ENCODE results near the gene IVD.
A peak's percentile ranks its signal among the peaks of the same experiment; 100 is the strongest.
"Not testable (repeated sequence)": the region's sequence is repeated elsewhere in the genome, so short reads cannot be mapped to it uniquely, and the experiment has no call there.

Gene IVD

GRCh38 chr15:40440743-40441564 lies 35.4 kb downstream of the IVD start, which contains the start of gene BAHD1:
BAHD1 (plus strand) TSS chr15:40440953; CDS start chr15:40458465, 17,512 bp downstream.
- DNase-seq: peak; percentile 97

GRCh38 chr15:40441565-40442531 lies 36.3 kb downstream of the IVD start:
- peak; percentile 27 for DNase-seq

GRCh38 chr15:40443255-40443654 lies 37.7 kb downstream of the IVD start:
- no peak for DNase-seq

GRCh38 chr15:40443846-40444245 lies 38.3 kb downstream of the IVD start:
- DNase-seq: no peak

- no peak for DNase-seq
Measured at GRCh38 chr15:40444736-40445135, 39.1 kb downstream of the IVD start.

- DNase-seq: no peak
Measured at GRCh38 chr15:40445421-40445922, 39.9 kb downstream of the IVD start.

- no peak for DNase-seq
Measured at GRCh38 chr15:40446144-40446543, 40.5 kb downstream of the IVD start.

- DNase-seq: no peak
Measured at GRCh38 chr15:40448354-40448753, 42.8 kb downstream of the IVD start.

GRCh38 chr15:40449275-40449674 lies 43.7 kb downstream of the IVD start:
- DNase-seq: no peak

GRCh38 chr15:40450047-40450446 lies 44.5 kb downstream of the IVD start:
- DNase-seq: no peak

GRCh38 chr15:40451527-40452158 lies 46.0 kb downstream of the IVD start:
- no peak for DNase-seq

- no peak for DNase-seq
Measured at GRCh38 chr15:40452296-40453090, 46.9 kb downstream of the IVD start.

- DNase-seq: not testable (repeated sequence)
Measured at GRCh38 chr15:40453941-40454340, 48.3 kb downstream of the IVD start.

- DNase-seq: no peak
Measured at GRCh38 chr15:40454904-40455391, 49.4 kb downstream of the IVD start.

- DNase-seq: no peak
Measured at GRCh38 chr15:40456299-40456712, 50.7 kb downstream of the IVD start.

GRCh38 chr15:40456738-40457137 lies 51.1 kb downstream of the IVD start:
- DNase-seq: no peak

- no peak for DNase-seq
Measured at GRCh38 chr15:40458495-40459371, 53.1 kb downstream of the IVD start.

GRCh38 chr15:40459391-40460015 lies 53.9 kb downstream of the IVD start:
- DNase-seq: no peak

- DNase-seq: no peak
Measured at GRCh38 chr15:40460404-40460803, 54.8 kb downstream of the IVD start.

- no peak for DNase-seq
Measured at GRCh38 chr15:40461958-40462357, 56.4 kb downstream of the IVD start.

Data from stimulated activated CD4-positive, alpha-beta T cell treated with anti-CD3 and anti-CD28 coated beads, Interleukin-4, amount 100 ng/mL, for 24 hours (primary cell).